NOMO-1 treated with DMSO at 0.1 percent for 48 hours (cell line): ENCODE measurements around the gene VWA8.
A peak's percentile ranks its signal among the peaks of the same experiment; 100 is the strongest.
"Not testable (repeated sequence)": the region's sequence is repeated elsewhere in the genome, so short reads cannot be mapped to it uniquely, and the experiment has no call there.

Experiments
- DNase-seq: peaks from one replicate; lab custom pipeline; 2025; ENCODE audit not compliant: unreplicated experiment; lab: John Stamatoyannopoulos, UW

Gene VWA8

GRCh38 chr13:41597348-41598041, 363.4 kb downstream of the VWA8 start:
- peak; percentile 11 for DNase-seq

- DNase-seq: no peak
Measured at GRCh38 chr13:41596190-41596589, 364.7 kb downstream of the VWA8 start.

- no peak for DNase-seq
Measured at GRCh38 chr13:41595298-41595697, 365.6 kb downstream of the VWA8 start.

GRCh38 chr13:41590643-41591042, 370.3 kb downstream of the VWA8 start:
- no peak for DNase-seq

GRCh38 chr13:41590122-41590521, 370.8 kb downstream of the VWA8 start:
- no peak for DNase-seq

GRCh38 chr13:41589434-41589833, 371.5 kb downstream of the VWA8 start:
- DNase-seq: no peak

GRCh38 chr13:41588899-41589298, 372.0 kb downstream of the VWA8 start:
- DNase-seq: peak; percentile 66

- no peak for DNase-seq
Measured at GRCh38 chr13:41588448-41588847, 372.5 kb downstream of the VWA8 start.

GRCh38 chr13:41587490-41587889, 373.4 kb downstream of the VWA8 start:
- DNase-seq: no peak

- no peak for DNase-seq
Measured at GRCh38 chr13:41586216-41586615, 374.7 kb downstream of the VWA8 start.

- DNase-seq: no peak
Measured at GRCh38 chr13:41582027-41582463, 378.9 kb downstream of the VWA8 start.

GRCh38 chr13:41580345-41580744, 380.6 kb downstream of the VWA8 start:
- DNase-seq: no peak

- no peak for DNase-seq
Measured at GRCh38 chr13:41579881-41580280, 381.0 kb downstream of the VWA8 start.

- DNase-seq: no peak
Measured at GRCh38 chr13:41579168-41579567, 381.7 kb downstream of the VWA8 start.

GRCh38 chr13:41578371-41578770, 382.5 kb downstream of the VWA8 start:
- no peak for DNase-seq

- DNase-seq: peak; percentile 44
Measured at GRCh38 chr13:41577436-41577835, 383.5 kb downstream of the VWA8 start.

GRCh38 chr13:41573640-41574039, 387.3 kb downstream of the VWA8 start:
- not testable (repeated sequence) for DNase-seq

GRCh38 chr13:41571817-41572340, 389.0 kb downstream of the VWA8 start:
- not testable (repeated sequence) for DNase-seq

- no peak for DNase-seq
Measured at GRCh38 chr13:41568972-41569351, 391.9 kb downstream of the VWA8 start.

- no peak for DNase-seq
Measured at GRCh38 chr13:41568143-41568971, 392.6 kb downstream of the VWA8 start.

- no peak for DNase-seq
Measured at GRCh38 chr13:41567363-41567762, 393.5 kb downstream of the VWA8 start.

- no peak for DNase-seq
Measured at GRCh38 chr13:41565846-41566245, 395.1 kb downstream of the VWA8 start.
